GM19438 (cell line): ENCODE data around the gene EPHB2.

ENCODE experiments used
- ATAC-seq: cut with Tn5 transposase; IDR thresholded peaks from one replicate; pipeline ENCODE4 v1.9.1; 2021; ENCODE audit warnings: low read depth; ENCODE audit not compliant: unreplicated experiment

Gene EPHB2

DNA sequence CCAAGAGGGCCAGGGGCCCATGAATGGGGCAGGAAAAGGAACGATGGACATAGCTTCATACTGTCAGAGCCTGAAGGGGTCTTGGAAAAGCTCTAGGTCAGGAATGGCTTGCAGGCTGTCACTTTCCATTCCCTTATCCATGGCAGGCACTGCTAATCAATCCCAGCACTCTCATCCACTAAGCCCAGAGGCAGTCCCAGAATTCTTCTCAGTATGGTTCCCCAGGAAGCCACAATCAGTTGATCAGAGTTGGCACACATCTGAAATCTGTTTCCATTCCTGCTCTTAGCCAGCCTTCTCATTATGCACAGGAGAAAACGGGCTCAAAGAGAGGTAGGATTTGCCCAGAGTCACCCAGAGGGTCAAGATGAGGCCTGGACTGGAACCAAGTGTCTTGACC lies 196.3 kb downstream of the EPHB2 start:
- no peak for ATAC-seq

DNA sequence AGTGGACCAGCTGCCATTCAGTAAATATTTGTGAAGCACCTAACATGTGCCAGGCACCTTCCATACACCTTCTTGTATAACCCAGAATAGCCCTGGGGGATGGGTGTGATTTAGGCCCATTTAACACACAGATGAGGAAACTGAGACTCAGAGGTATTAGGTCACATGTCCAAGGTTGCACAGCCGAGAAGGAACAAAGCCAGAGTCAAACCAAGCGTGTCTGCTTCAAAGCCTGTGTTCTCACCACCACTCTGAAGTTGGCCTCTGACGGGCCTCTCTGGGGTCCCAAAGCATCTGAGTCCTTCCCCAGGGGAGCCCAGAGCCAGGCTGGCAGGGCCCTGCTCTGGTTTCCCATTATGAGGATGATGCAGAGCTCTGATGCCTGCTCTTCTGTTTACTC lies 196.9 kb downstream of the EPHB2 start:
- no peak for ATAC-seq

DNA sequence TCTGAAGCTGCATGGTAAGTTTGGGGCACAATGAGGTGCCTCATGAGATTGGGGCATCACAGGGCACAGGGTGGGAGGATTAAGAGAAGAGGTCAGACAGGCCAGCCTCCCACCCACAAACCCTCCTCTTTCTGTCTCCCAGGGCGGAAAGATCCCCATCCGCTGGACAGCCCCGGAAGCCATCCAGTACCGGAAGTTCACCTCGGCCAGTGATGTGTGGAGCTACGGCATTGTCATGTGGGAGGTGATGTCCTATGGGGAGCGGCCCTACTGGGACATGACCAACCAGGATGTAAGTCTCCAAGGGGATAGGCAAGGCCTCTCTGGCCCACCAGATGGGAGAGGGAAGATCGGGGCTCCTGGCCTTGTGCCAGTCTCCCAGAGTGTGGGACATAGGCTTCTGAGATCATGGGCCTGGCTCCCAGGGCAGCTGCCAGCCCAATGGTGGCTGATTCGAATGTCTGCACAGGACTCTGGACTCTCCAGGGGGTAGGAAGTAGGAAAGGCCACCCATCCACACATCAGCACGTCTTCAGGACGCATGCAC lies 198.3 kb downstream of the EPHB2 start:
- no peak for ATAC-seq

DNA sequence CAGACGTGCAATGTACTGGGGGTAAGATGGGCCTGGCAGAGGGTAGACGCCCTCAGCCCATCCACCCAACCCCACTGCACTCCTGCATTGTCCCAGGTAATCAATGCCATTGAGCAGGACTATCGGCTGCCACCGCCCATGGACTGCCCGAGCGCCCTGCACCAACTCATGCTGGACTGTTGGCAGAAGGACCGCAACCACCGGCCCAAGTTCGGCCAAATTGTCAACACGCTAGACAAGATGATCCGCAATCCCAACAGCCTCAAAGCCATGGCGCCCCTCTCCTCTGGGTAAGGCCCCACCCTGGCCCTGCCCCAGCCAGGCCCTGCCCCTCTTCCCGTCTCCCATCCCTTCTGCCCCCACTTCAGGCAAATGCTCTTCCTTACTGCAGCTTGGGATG lies 199.6 kb downstream of the EPHB2 start:
- ATAC-seq, result no peak

DNA sequence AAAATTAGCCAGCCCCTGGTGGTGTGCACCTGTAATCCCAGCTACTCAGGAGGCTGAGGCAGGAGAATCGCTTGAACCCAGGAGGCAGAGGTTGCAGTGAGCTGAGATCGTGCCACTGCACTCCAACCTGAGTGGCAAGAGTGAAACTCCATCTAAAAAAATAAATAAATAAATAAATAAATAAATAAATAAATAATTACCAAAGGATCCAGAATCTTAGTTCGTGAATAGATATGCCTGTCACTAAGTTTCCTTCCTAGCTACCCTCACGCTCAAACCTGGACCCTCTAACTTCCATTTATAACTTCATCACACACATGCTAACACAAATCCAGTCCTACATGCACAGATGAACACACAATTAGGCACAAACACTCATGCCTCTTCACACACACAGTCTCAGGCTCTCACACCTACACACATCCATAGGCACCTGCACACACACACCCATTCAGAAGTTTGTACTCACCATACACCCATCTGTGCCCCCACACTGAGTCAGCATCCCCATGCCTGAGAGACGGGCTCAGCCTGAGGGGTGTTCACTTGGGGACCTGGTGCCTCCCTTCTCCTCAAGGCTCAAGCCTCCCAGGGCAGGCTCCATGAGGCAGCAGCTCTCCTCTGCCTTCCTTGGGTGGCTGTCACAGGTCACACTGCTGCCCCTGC lies 200.5 kb downstream of the EPHB2 start:
- no peak for ATAC-seq

DNA sequence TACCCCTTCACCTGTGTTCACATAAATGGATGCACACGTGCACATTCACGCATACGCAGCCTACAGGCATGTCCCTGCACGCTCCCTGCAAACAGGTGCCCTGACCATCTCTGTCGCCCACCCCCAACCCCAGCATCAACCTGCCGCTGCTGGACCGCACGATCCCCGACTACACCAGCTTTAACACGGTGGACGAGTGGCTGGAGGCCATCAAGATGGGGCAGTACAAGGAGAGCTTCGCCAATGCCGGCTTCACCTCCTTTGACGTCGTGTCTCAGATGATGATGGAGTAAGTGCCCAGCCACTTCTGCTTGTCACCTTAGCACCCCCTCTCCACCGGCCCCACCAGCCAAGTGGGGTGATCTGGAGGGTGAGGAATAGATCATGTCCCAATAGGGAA lies 201.7 kb downstream of the EPHB2 start:
- no peak for ATAC-seq

DNA sequence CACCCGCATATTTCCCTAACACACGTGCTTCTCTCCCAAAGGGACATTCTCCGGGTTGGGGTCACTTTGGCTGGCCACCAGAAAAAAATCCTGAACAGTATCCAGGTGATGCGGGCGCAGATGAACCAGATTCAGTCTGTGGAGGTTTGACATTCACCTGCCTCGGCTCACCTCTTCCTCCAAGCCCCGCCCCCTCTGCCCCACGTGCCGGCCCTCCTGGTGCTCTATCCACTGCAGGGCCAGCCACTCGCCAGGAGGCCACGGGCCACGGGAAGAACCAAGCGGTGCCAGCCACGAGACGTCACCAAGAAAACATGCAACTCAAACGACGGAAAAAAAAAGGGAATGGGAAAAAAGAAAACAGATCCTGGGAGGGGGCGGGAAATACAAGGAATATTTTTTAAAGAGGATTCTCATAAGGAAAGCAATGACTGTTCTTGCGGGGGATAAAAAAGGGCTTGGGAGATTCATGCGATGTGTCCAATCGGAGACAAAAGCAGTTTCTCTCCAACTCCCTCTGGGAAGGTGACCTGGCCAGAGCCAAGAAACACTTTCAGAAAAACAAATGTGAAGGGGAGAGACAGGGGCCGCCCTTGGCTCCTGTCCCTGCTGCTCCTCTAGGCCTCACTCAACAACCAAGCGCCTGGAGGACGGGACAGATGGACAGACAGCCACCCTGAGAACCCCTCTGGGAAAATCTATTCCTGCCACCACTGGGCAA lies 202.9 kb downstream of the EPHB2 start:
- ATAC-seq, result no peak

DNA sequence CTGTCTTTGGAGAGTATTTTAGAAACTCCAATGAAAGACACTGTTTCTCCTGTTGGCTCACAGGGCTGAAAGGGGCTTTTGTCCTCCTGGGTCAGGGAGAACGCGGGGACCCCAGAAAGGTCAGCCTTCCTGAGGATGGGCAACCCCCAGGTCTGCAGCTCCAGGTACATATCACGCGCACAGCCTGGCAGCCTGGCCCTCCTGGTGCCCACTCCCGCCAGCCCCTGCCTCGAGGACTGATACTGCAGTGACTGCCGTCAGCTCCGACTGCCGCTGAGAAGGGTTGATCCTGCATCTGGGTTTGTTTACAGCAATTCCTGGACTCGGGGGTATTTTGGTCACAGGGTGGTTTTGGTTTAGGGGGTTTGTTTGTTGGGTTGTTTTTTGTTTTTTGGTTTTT lies 203.5 kb downstream of the EPHB2 start:
- no peak for ATAC-seq

DNA sequence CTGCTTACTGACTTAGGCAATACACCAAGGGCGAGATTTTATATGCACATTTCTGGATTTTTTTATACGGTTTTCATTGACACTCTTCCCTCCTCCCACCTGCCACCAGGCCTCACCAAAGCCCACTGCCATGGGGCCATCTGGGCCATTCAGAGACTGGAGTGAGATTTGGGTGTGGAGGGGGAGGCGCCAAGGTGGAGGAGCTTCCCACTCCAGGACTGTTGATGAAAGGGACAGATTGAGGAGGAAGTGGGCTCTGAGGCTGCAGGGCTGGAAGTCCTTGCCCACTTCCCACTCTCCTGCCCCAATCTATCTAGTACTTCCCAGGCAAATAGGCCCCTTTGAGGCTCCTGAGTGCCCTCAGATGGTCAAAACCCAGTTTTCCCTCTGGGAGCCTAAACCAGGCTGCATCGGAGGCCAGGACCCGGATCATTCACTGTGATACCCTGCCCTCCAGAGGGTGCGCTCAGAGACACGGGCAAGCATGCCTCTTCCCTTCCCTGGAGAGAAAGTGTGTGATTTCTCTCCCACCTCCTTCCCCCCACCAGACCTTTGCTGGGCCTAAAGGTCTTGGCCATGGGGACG lies 204.1 kb downstream of the EPHB2 start:
- ATAC-seq, result no peak

DNA sequence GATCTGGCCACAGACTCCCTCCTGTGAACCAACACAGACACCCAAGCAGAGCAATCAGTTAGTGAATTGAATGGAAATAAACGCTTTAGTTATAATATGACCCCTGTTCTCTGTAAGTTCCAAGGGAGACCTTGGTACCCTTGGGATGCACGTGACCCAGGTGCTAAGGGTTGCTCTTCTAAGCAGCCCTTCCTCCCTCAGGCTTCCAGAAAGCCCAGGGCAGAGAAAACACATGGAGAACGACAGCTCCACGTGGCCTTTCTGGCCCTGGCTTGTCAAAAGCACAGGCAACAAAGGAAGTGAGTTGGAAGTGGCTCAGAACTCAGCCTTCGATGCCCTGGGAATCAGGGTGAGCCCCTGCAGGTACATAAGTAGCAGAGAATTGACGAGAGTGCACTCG lies 204.6 kb downstream of the EPHB2 start:
- no peak for ATAC-seq

DNA sequence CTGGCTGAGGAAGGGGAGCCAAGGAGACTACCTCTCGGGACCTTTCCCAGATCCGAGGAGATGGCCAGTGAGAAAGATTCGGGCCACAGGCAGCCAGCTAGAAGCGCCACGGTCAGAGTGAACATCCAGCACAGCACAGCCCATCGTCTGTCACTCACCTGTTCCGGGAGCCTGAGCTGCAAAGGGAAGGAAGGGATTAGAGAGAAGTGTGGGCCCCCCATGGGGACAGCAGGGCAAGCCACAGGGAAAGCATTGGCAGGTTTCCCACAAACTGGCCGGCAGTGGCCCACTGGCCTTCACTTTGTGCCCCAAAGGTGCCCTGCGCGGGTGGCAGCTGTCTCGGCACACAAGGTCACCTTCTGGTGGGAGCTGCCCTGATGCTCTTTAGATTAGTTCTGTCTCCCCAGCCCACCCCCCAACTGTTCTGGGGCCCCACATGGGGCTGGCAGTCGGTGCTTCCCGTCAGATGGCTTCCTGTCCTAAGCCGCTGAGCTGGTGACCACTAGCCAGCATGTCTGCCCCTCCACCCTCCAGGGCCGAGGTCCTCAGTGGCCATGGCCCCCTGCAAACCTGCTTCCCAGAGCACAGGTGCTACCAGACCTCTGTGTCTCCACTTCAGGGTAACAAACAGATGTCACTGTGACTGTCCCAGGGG lies 205.3 kb downstream of the EPHB2 start:
- ATAC-seq, result no peak

DNA sequence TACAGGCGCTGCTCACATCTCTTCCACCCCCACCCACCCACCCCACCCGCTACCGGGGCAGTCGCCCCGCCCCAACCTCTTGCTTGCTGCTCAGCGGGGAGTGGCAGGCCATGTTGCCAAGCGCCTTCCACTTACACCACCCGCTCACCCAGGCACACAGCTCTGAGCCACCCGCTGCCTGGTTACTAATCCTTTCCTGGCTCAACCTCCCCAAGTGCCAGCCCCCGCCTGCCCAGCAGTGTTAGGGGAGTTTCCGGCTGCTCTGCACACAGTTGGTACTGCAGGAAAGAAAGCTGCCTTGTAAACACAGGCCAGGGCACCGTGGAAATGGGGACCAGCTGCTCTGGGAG lies 205.8 kb downstream of the EPHB2 start:
- no peak for ATAC-seq

DNA sequence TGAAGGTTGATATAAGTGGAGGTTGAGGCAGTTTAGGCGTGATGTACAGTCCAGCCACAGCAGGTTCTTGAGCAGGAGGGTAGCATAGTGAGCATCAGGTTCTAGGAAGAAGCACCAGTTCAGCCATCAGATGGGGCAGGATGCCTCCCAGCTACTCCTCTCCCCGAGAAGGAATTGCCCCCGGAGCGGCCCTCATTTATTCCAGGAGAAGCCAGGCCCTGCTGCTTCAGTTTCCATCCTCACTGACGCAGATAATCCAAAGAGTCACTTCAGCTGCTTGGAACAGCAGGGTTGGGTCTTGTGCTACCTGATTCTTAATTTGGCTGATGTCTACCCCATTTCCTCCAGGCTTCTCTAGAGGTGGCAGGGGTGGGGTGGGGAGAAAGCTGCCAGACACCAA lies 207.3 kb downstream of the EPHB2 start:
- ATAC-seq, result no peak

DNA sequence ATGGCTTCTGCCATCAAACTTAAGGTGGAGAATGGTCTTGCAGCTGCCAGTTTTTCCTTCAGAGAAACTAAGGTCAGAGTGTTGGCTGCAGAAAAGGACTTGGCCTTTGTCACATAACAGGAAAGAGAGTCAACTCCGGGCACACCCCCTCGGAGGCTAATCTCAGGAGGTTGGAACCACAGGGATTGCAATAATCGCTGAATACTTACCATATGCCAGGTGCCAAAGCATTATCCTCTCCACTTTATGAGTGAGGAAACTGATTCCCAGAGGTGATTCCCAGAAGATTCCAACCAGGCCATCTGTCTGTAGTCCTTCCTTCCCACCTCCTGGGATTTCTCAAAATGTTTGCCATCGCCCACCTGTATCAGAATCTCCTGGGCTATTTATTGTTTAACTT lies 208.0 kb downstream of the EPHB2 start:
- ATAC-seq, result no peak

DNA sequence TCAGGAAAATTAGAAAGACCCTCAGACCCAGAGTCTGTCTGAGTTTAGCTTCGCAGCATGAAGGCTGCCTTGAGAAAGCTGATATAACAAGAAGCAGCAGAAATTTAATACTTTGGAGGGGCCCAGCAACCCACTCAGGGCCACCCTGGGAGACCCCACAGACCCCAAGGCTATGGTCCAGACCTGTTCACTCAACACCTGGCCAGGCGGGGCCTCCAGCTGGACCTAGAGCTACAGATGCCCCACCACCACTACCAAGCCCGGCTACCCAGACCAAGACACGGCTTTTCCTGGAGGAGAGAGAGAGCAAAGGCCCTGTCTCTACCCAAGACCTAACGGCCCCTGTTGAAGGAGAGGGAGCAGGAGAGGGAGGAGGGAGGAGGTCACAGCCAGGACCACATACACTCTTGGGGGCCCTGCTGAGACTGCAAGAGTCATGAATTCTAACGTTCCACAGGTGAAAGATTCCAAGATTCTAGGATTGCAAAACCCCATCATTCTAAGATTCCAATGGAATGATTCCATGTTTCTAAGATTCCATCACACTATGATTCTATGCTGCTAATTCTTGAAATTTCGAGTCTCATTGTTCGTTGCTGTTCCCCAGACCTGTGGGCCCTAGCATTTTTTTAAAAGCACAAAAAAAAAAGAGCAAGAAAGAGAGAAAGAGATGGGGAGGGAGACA lies 208.8 kb downstream of the EPHB2 start:
- no peak for ATAC-seq

DNA sequence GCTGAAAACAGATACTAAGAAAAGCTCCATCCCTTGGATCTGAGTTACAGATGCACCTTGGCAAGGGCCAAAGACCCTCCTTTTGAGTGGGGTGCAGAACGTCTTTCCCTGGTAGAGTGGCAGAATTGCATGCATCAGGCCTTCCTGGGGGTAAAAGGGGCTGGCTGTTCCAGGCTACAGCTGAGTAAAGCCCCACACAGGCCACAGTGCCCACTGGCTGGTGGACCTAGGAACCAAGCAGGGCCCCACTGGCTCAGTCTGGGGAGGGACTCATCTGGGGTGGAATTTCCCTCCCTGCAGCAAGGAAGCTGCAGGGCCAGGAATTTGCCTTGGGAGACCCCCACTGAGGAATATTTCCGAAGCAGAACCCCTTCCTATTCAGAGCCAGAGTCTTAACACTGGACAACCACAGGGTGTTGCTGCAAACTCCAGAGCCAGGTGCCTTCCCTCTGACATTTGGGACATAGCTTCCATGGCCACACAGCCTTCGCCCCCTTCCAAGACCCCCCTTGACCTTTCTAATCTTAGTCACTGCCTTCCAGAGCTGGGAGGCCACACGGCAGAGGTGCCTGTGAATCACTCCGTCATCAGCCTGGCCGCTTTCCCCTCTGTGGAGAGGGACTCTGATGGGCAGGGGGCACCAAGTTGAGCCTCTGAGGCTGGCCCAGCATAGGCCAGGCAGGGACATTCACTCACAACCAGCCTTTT lies 209.5 kb downstream of the EPHB2 start:
- no peak for ATAC-seq

DNA sequence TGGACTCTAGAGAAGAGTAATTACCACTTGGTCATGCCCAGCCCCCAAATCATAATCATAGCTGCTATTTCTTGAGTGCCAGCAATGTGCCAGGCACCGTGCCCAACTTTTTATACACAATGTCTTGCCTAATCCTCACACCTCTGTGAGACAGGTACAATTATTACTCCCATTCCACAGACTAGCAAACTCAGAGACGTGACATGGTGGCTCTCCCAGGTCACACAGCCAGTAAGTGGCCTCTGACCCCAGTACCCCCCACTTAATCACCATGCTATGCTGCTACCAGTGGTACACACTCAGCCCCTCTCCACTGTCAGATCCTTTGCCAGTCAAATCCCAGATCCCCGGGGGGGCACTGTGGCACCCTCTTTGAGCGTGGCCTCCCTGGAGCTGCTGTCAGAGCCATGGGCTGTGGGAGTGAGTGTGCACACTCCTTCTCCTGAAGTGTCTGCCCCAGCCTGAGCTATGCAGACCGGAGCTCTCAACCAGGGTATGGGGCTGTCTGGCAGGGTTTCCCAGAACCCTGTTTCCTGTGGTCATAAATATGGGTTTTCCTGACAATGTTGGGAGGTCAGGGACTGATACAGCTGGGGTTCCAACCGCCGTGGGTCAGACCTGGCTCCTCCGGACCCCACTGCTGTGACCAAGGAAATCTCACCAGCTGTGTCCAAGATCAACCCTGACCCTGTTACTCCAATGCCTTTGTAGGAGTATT lies 210.3 kb downstream of the EPHB2 start:
- ATAC-seq, result no peak

DNA sequence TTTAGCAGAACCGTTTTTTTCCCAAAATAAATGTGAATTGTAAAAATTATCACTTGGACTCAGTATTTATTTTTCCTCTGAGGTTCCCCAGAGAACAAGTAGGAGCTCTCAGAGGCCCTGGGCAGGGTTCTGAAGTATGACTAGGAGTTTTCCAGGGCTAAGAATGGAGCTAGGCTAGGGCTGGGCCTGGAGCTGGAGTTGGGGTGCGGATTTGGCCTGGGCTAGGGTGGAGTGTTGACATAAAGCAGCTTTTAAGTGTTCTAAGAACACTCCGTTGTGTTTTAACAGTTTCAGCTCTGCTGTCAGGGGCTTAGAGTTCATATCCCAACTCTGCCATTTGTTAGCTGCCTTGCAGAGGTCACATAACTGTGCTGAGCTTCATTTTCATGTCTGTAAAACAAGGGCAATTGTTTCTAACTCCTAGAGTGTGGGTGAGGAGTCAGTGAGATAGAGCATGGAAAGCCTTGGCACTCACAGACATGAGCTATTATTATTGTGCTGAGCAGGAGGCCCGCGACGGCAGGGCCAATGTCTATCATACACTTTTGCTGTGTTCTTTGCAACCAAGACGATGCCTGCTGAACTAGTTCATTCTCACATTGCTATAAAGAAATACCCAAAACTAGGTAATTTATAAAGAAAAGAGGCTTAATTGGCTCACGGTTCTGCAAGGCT lies 210.9 kb downstream of the EPHB2 start:
- ATAC-seq, result no peak

DNA sequence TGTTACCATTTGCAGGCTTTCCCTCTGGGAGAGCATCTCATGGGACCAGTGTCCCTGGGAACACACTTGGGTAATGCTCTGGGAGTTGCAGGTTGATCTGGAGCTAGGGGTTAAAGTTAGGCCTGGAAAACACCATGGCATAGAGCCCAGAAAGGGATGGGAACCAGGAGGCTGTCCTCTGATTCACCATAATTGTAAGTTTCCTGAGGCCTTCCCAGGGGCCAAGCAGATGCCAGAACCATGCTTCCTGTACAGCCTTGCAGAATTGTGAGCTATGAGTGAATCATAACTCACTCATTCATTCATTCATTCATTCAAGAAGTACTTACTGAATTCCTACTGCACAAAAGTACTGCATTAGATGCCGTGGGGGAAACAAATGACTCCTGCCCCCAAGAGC lies 212.0 kb downstream of the EPHB2 start:
- no peak for ATAC-seq
